Measurements from ENCODE around the gene PEX13.
"Not testable (repeated sequence)": the region's sequence is repeated elsewhere in the genome, so short reads cannot be mapped to it uniquely, and the experiment has no call there.

The PEX13 gene

GRCh38 chr2:61015976-61016375 lies 1.5 kb upstream of the PEX13 start:
- H3K36me3 ChIP-seq (ENCODE audit: insufficient read depth, low read length), result peaks cover 1% of the 10 kb centered on the region
- peak overlapping the region; percentile 91 for H2AFZ ChIP-seq (ENCODE audit: low read depth, low read length)
- peak overlapping the region; percentile 94 for H3K4me3 ChIP-seq (ENCODE audit: low read length)
- H3K9me3 ChIP-seq (ENCODE audit: low read length), result peaks cover 2% of the 10 kb centered on the region
- H3K27me3 ChIP-seq (ENCODE audit: insufficient read depth, low read length), result no peaks in the 10 kb centered on the region
- peaks cover 18% of the 10 kb centered on the region for H3K4me1 ChIP-seq (ENCODE audit: insufficient read depth, low read length)

- peaks cover 6% of the 10 kb centered on the region for H3K9me3 ChIP-seq (ENCODE audit: low read length)
- H3K4me3 ChIP-seq (ENCODE audit: low read length), result peak overlapping the region; percentile 94
- peaks cover 18% of the 10 kb centered on the region for H3K4me1 ChIP-seq (ENCODE audit: insufficient read depth, low read length)
- no peaks in the 10 kb centered on the region for H3K27me3 ChIP-seq (ENCODE audit: insufficient read depth, low read length)
- H3K36me3 ChIP-seq (ENCODE audit: insufficient read depth, low read length), result peaks cover 6% of the 10 kb centered on the region
- peak overlapping the region; percentile 91 for H2AFZ ChIP-seq (ENCODE audit: low read depth, low read length)
Measured at GRCh38 chr2:61016392-61017002, 1.0 kb upstream of the PEX13 start.

GRCh38 chr2:61017003-61017555 lies 441 bp upstream of the PEX13 start:
- Histone ChIP-seq H3K4me3 (ENCODE audit: low read length) (peak overlapping the region; percentile 94), H2AFZ (ENCODE audit: low read depth, low read length) (peak overlapping the region; percentile 91), H3K36me3 (ENCODE audit: insufficient read depth, low read length) (peaks cover 6% of the 10 kb centered on the region), H3K9me3 (ENCODE audit: low read length) (peaks cover 6% of the 10 kb centered on the region), H3K4me1 (ENCODE audit: insufficient read depth, low read length) (peaks cover 18% of the 10 kb centered on the region), H3K27me3 (ENCODE audit: insufficient read depth, low read length) (no peaks in the 10 kb centered on the region)

GRCh38 chr2:61018318-61018755 lies 817 bp downstream of the PEX13 start:
- Histone ChIP-seq H2AFZ (ENCODE audit: low read depth, low read length) (peak overlapping the region; percentile 91), H3K4me3 (ENCODE audit: low read length) (peak overlapping the region; percentile 94), H3K36me3 (ENCODE audit: insufficient read depth, low read length) (peaks cover 13% of the 10 kb centered on the region), H3K9me3 (ENCODE audit: low read length) (peaks cover 9% of the 10 kb centered on the region), H3K4me1 (ENCODE audit: insufficient read depth, low read length) (peaks cover 18% of the 10 kb centered on the region), H3K27me3 (ENCODE audit: insufficient read depth, low read length) (no peaks in the 10 kb centered on the region)

- peak overlapping the region; percentile 94 for H3K4me3 ChIP-seq (ENCODE audit: low read length)
- H3K27me3 ChIP-seq (ENCODE audit: insufficient read depth, low read length), result no peaks in the 10 kb centered on the region
- peaks cover 18% of the 10 kb centered on the region for H3K4me1 ChIP-seq (ENCODE audit: insufficient read depth, low read length)
- H3K36me3 ChIP-seq (ENCODE audit: insufficient read depth, low read length), result peaks cover 17% of the 10 kb centered on the region
- no peak overlapping the region for H2AFZ ChIP-seq (ENCODE audit: low read depth, low read length)
- peaks cover 9% of the 10 kb centered on the region for H3K9me3 ChIP-seq (ENCODE audit: low read length)
Measured at GRCh38 chr2:61018798-61019197, 1.3 kb downstream of the PEX13 start.

GRCh38 chr2:61021228-61021660 lies 3.7 kb downstream of the PEX13 start:
- no peak overlapping the region for H3K4me3 ChIP-seq (ENCODE audit: low read length)
- H3K27me3 ChIP-seq (ENCODE audit: insufficient read depth, low read length), result no peaks in the 10 kb centered on the region
- H3K4me1 ChIP-seq (ENCODE audit: insufficient read depth, low read length), result peaks cover 12% of the 10 kb centered on the region
- H3K36me3 ChIP-seq (ENCODE audit: insufficient read depth, low read length), result peaks cover 21% of the 10 kb centered on the region
- no peak overlapping the region for H2AFZ ChIP-seq (ENCODE audit: low read depth, low read length)
- H3K9me3 ChIP-seq (ENCODE audit: low read length), result peaks cover 9% of the 10 kb centered on the region

GRCh38 chr2:61023670-61024069 lies 6.2 kb downstream of the PEX13 start:
- Histone ChIP-seq H3K4me3 (ENCODE audit: low read length) (no peak overlapping the region), H3K36me3 (ENCODE audit: insufficient read depth, low read length) (peaks cover 23% of the 10 kb centered on the region), H3K4me1 (ENCODE audit: insufficient read depth, low read length) (peaks cover 6% of the 10 kb centered on the region), H2AFZ (ENCODE audit: low read depth, low read length) (no peak overlapping the region), H3K9me3 (ENCODE audit: low read length) (peaks cover 11% of the 10 kb centered on the region), H3K27me3 (ENCODE audit: insufficient read depth, low read length) (no peaks in the 10 kb centered on the region)

- peaks cover 36% of the 10 kb centered on the region for H3K36me3 ChIP-seq (ENCODE audit: insufficient read depth, low read length)
- no peak overlapping the region for H3K4me3 ChIP-seq (ENCODE audit: low read length)
- peaks cover 6% of the 10 kb centered on the region for H3K9me3 ChIP-seq (ENCODE audit: low read length)
- no peak overlapping the region for H2AFZ ChIP-seq (ENCODE audit: low read depth, low read length)
- H3K27me3 ChIP-seq (ENCODE audit: insufficient read depth, low read length), result no peaks in the 10 kb centered on the region
- H3K4me1 ChIP-seq (ENCODE audit: insufficient read depth, low read length), result no peaks in the 10 kb centered on the region
Measured at GRCh38 chr2:61029533-61029932, 12.0 kb downstream of the PEX13 start.

- not testable (repeated sequence) for H3K27me3 ChIP-seq (ENCODE audit: insufficient read depth, low read length); H3K4me3 ChIP-seq (ENCODE audit: low read length); H2AFZ ChIP-seq (ENCODE audit: low read depth, low read length); H3K4me1 ChIP-seq (ENCODE audit: insufficient read depth, low read length)
- Histone ChIP-seq H3K9me3 (ENCODE audit: low read length) (peaks cover 10% of the 10 kb centered on the region), H3K36me3 (ENCODE audit: insufficient read depth, low read length) (peaks cover 43% of the 10 kb centered on the region)
Measured at GRCh38 chr2:61034592-61034991, 17.1 kb downstream of the PEX13 start.

- H2AFZ ChIP-seq (ENCODE audit: low read depth, low read length); H3K4me1 ChIP-seq (ENCODE audit: insufficient read depth, low read length); H3K27me3 ChIP-seq (ENCODE audit: insufficient read depth, low read length); H3K4me3 ChIP-seq (ENCODE audit: low read length): not testable (repeated sequence)
- Histone ChIP-seq H3K9me3 (ENCODE audit: low read length) (peaks cover 10% of the 10 kb centered on the region), H3K36me3 (ENCODE audit: insufficient read depth, low read length) (peaks cover 39% of the 10 kb centered on the region)
Measured at GRCh38 chr2:61036643-61037042, 19.1 kb downstream of the PEX13 start.

- Histone ChIP-seq H3K27me3 (ENCODE audit: insufficient read depth, low read length) (no peaks in the 10 kb centered on the region), H3K4me1 (ENCODE audit: insufficient read depth, low read length) (no peaks in the 10 kb centered on the region), H3K9me3 (ENCODE audit: low read length) (no peaks in the 10 kb centered on the region), H3K4me3 (ENCODE audit: low read length) (no peak overlapping the region), H3K36me3 (ENCODE audit: insufficient read depth, low read length) (peaks cover 38% of the 10 kb centered on the region), H2AFZ (ENCODE audit: low read depth, low read length) (no peak overlapping the region)
Measured at GRCh38 chr2:61042807-61043206, 25.3 kb downstream of the PEX13 start.

- Histone ChIP-seq H3K4me3 (ENCODE audit: low read length) (no peak overlapping the region), H2AFZ (ENCODE audit: low read depth, low read length) (no peak overlapping the region)
Measured at GRCh38 chr2:61044636-61045035, 27.1 kb downstream of the PEX13 start.

GRCh38 chr2:61045226-61045625 lies 27.7 kb downstream of the PEX13 start:
- Histone ChIP-seq H3K4me3 (ENCODE audit: low read length) (no peak overlapping the region), H3K4me1 (ENCODE audit: insufficient read depth, low read length) (no peaks in the 10 kb centered on the region), H2AFZ (ENCODE audit: low read depth, low read length) (no peak overlapping the region), H3K9me3 (ENCODE audit: low read length) (no peaks in the 10 kb centered on the region), H3K27me3 (ENCODE audit: insufficient read depth, low read length) (no peaks in the 10 kb centered on the region), H3K36me3 (ENCODE audit: insufficient read depth, low read length) (peaks cover 59% of the 10 kb centered on the region)

More at GRCh38 chr2:61044636-61045035, 27.1 kb downstream of the PEX13 start:
- Histone ChIP-seq H3K4me1 (ENCODE audit: insufficient read depth, low read length) (no peaks in the 10 kb centered on the region), H3K27me3 (ENCODE audit: insufficient read depth, low read length) (no peaks in the 10 kb centered on the region), H3K9me3 (ENCODE audit: low read length) (no peaks in the 10 kb centered on the region), H3K36me3 (ENCODE audit: insufficient read depth, low read length) (peaks cover 55% of the 10 kb centered on the region)

- Histone ChIP-seq H2AFZ (ENCODE audit: low read depth, low read length) (no peak overlapping the region), H3K9me3 (ENCODE audit: low read length) (no peaks in the 10 kb centered on the region), H3K4me1 (ENCODE audit: insufficient read depth, low read length) (no peaks in the 10 kb centered on the region), H3K27me3 (ENCODE audit: insufficient read depth, low read length) (no peaks in the 10 kb centered on the region), H3K36me3 (ENCODE audit: insufficient read depth, low read length) (peaks cover 59% of the 10 kb centered on the region), H3K4me3 (ENCODE audit: low read length) (no peak overlapping the region)
Measured at GRCh38 chr2:61045999-61046398, 28.5 kb downstream of the PEX13 start.

Measured in neuron (in vitro differentiated cells).